ENCODE measurements around the gene ABCA12.

The ABCA12 gene

DNA sequence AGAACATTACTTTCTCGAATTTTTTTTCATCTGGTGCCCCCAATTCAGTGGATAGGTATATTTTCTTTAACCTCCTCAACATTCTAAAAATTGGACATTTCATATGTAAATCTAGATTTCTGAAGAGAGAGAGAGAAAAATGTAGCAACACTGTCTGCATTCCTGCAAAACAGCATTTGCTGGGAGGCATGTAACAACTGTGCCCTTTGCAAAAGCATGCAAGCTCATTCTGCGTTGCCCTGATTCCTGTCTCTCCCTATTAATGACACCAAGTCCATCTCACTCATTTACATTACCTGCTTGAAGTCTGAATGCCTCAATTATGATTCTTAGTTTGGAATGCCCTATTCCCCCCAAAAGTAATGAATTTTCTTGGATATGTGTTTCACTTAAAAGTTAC lies 249.1 kb downstream of the ABCA12 start:
- TF ChIP-seq TAF1 (IDR thresholded peaks at IDR 0.05; ENCODE audit: low read depth): no peak
- no peak for TF ChIP-seq ZBTB7A (IDR thresholded peaks at IDR 0.05; ENCODE audit: low read depth)
- TF ChIP-seq NFIC (IDR thresholded peaks at IDR 0.05): no peak
- TF ChIP-seq TEAD4 (IDR thresholded peaks at IDR 0.05): no peak
- TF ChIP-seq, protein P1, sequence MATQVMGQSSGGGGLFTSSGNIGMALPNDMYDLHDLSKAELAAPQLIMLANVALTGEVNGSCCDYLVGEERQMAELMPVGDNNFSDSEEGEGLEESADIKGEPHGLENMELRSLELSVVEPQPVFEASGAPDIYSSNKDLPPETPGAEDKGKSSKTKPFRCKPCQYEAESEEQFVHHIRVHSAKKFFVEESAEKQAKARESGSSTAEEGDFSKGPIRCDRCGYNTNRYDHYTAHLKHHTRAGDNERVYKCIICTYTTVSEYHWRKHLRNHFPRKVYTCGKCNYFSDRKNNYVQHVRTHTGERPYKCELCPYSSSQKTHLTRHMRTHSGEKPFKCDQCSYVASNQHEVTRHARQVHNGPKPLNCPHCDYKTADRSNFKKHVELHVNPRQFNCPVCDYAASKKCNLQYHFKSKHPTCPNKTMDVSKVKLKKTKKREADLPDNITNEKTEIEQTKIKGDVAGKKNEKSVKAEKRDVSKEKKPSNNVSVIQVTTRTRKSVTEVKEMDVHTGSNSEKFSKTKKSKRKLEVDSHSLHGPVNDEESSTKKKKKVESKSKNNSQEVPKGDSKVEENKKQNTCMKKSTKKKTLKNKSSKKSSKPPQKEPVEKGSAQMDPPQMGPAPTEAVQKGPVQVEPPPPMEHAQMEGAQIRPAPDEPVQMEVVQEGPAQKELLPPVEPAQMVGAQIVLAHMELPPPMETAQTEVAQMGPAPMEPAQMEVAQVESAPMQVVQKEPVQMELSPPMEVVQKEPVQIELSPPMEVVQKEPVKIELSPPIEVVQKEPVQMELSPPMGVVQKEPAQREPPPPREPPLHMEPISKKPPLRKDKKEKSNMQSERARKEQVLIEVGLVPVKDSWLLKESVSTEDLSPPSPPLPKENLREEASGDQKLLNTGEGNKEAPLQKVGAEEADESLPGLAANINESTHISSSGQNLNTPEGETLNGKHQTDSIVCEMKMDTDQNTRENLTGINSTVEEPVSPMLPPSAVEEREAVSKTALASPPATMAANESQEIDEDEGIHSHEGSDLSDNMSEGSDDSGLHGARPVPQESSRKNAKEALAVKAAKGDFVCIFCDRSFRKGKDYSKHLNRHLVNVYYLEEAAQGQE (IDR thresholded peaks at IDR 0.05; ENCODE audit: low read depth): no peak
- TF ChIP-seq EP300 (IDR thresholded peaks at IDR 0.05; ENCODE audit: borderline replicate concordance): no peak
- TF ChIP-seq YY1 (IDR thresholded peaks at IDR 0.05; ENCODE audit: low read depth): no peak
- TF ChIP-seq, protein P2, sequence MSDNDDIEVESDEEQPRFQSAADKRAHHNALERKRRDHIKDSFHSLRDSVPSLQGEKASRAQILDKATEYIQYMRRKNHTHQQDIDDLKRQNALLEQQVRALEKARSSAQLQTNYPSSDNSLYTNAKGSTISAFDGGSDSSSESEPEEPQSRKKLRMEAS (IDR thresholded peaks at IDR 0.05): no peak
- TF ChIP-seq FOXM1 (IDR thresholded peaks at IDR 0.05; ENCODE audit: borderline replicate concordance, low read depth): no peak

DNA sequence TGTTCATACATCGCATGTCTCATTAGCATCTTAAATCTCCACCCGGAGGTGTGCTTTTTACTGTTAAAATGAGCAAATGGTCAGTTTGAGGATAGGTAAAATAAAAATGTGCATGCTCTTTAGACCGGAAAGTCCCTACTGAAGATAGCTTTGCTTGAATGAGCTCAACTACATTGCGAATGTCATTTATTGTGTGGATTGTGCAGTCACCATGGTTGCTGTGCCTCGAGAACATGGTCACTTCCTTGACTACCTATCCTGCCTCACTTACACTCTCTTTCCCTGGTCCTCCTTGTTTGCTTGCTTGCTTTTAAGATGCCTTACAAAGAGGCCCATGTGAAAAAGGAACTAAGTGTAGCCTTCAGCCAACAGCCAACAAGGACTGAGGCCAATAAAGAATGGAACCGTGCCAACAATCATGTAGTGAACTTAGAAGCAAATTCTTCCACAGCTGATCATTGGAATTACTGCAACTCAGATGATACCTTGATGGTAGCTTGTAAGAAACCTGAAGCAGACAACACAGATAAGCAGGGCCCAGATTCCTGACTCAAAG lies 256.7 kb downstream of the ABCA12 start:
- TF ChIP-seq YY1 (IDR thresholded peaks at IDR 0.05; ENCODE audit: low read depth) (no peak), NFIC (IDR thresholded peaks at IDR 0.05) (0 out of 2 replicates have a peak, but pooled peaks have one; percentile 11)

Data from Ishikawa (cell line).